ENCODE data around the gene TSPAN2. TPM values are rescaled to one million over a fixed set of nuclear protein-coding genes. Genes with fewer than 3 reads are reported as not detected.

TSPAN2 gene
- total and polyA plus RNA-seq, 2 donors (not counting 3 experiments of a cell fraction or from before 2014, with no cell fraction given) = 1.5 to 5.0 TPM

DNA sequence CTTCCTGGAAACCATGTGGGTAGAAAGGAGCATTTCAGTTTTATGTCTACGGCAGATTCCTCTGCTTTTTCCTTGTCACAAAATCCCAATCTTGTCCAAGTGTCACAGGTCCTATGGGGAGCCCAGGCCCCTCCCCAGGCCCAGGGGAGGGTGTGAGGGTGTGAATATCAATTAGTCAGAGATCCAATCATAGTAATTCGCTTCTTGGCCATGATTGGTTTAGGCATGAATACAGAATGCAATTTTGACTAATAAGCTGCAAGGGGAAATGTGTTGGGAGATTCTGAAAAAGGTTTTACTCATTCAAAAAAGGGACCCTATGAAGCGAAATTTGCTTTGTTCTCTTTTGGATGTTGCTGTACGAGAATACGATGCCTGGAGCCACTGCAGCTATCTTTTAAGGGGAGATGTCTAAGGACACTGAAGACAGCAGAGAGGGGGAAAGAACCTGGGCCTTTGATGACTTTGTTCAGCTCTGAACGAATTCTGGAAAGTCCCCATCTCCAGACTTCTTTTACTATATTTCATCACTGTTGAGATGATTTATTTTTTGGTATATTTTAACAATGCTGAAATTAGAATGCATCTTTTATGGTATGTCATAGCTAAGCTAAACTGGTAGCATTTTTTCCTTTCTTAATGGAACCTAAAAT is 18.2 kb downstream of the TSPAN2 start:
- dilution Hi-C loops (cut with MboI; ENCODE audit: extremely low pct_ligation_motif_present, low sequenced_read_pairs) = no loop called here

DNA sequence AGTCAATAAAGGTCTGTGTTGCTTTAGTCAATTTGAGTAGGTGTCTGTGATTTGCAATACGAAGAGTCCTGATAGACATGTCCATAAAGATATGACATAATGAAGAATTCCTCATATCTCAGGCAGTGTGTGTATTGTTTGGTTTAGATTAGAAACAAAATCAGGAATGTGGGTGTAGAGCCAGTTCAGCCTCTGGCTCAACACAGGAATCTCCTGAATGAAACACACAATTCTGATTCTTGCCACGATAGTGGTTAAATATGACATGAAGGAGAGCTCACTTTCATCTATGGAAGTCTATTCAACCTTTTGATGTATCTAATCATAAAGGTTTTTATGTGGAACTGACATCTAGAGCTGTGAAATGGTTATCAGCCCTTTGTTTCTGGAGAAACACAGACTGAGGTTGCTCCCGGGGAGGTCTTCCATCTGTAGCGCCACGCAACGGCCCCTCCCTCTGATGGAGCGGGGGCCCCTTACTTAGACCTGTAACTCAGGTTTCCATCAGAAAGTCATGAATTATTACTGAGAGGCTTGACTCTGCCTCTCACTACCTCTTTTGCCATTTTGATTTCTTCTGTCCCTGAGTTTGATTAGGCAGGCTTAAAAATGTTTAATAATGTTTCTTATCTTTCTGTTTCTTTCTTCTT is 19.5 kb downstream of the TSPAN2 start:
- H3K9me3 ChIP-seq (replicated peaks; ENCODE audit: control insufficient read depth, insufficient read depth, low read length) = no peaks in the 10 kb centered on the region
- BruUV-seq (replicated peaks) = no TSS peak
- no peak overlapping the region for H2AFZ ChIP-seq (ENCODE audit: low read depth, low read length)
- no peaks in the 10 kb centered on the region for H3K4me1 ChIP-seq (ENCODE audit: control insufficient read depth, extremely low read depth, insufficient read depth, low read length)
- DNase-seq (ENCODE audit: low read depth, low spot score) = no peak
- ChIA-PET POLR2A (no interaction called here), CTCF (no interaction called here)
- H3K79me2 ChIP-seq (ENCODE audit: control insufficient read depth, insufficient read depth, low read length) = no peaks in the 10 kb centered on the region
- FAIRE-seq = no peak
- no peak overlapping the region for H3K4me2 ChIP-seq (ENCODE audit: insufficient read depth, low read length)
- no peaks in the 10 kb centered on the region for H4K20me1 ChIP-seq (replicated peaks; ENCODE audit: control insufficient read depth, extremely low read depth, insufficient read depth, low read length)
- no peaks in the 10 kb centered on the region for H3K9me1 ChIP-seq (replicated peaks; ENCODE audit: control insufficient read depth, extremely low read depth, insufficient read depth, low read length)
- H3K4me3 ChIP-seq (replicated peaks in 1 of 3; ENCODE audit: insufficient read depth in 1 of 3, low read depth in 1 of 3, low read length in 3 of 3) = no peak overlapping the region
- H3K27ac ChIP-seq (ENCODE audit: insufficient read depth, low read depth, low read length) = no peak overlapping the region
- H3K27me3 ChIP-seq (ENCODE audit: control insufficient read depth in 2 of 2, insufficient read depth in 2 of 2, low read length in 2 of 2) = peaks cover 0 to 1% of the 10 kb centered on the region in 2 experiments
- H3K9ac ChIP-seq (replicated peaks; ENCODE audit: extremely low read depth, insufficient read depth, low read length) = no peak overlapping the region
- intact Hi-C loops (cut with micrococcal nuclease) (loop anchor here (10.0 kb wide), 2 partner anchors 315 to 395 kb away; partner anchors contain the start of genes CSDE1 and DENND2C), dilution Hi-C loops (cut with MboI; ENCODE audit: extremely low pct_ligation_motif_present, low sequenced_read_pairs) (no loop called here)
- TF ChIP-seq POLR2A (IDR thresholded peaks at IDR 0.05; ENCODE audit: low read depth, low read length) (no peak), GATA2 (IDR thresholded peaks at IDR 0.05; ENCODE audit: insufficient read depth, insufficient read length, low read depth, low read length) (no peak), JUN (IDR thresholded peaks at IDR 0.05; ENCODE audit: borderline replicate concordance, insufficient read depth, insufficient read length, low read depth) (no peak), EZH2 (IDR thresholded peaks at IDR 0.05; ENCODE audit: borderline replicate concordance, low read depth, low read length, severe bottlenecking) (no peak), POLR2AphosphoS5 (IDR thresholded peaks at IDR 0.05; ENCODE audit: insufficient read depth, low read depth, low read length) (no peak), MYC (IDR thresholded peaks at IDR 0.05; ENCODE audit: low read depth, low read length) (no peak), FOS (IDR thresholded peaks at IDR 0.05; ENCODE audit: borderline replicate concordance, insufficient read depth, low read length) (no peak)
- TF ChIP-seq, protein P1, sequence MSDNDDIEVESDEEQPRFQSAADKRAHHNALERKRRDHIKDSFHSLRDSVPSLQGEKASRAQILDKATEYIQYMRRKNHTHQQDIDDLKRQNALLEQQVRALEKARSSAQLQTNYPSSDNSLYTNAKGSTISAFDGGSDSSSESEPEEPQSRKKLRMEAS (IDR thresholded peaks at IDR 0.05; ENCODE audit: insufficient read depth, insufficient read length) = no peak
- TF ChIP-seq, protein P2, sequence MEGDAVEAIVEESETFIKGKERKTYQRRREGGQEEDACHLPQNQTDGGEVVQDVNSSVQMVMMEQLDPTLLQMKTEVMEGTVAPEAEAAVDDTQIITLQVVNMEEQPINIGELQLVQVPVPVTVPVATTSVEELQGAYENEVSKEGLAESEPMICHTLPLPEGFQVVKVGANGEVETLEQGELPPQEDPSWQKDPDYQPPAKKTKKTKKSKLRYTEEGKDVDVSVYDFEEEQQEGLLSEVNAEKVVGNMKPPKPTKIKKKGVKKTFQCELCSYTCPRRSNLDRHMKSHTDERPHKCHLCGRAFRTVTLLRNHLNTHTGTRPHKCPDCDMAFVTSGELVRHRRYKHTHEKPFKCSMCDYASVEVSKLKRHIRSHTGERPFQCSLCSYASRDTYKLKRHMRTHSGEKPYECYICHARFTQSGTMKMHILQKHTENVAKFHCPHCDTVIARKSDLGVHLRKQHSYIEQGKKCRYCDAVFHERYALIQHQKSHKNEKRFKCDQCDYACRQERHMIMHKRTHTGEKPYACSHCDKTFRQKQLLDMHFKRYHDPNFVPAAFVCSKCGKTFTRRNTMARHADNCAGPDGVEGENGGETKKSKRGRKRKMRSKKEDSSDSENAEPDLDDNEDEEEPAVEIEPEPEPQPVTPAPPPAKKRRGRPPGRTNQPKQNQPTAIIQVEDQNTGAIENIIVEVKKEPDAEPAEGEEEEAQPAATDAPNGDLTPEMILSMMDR (IDR thresholded peaks at IDR 0.05; ENCODE audit: extremely low read depth in 1 of 2, insufficient read depth in 1 of 2, low read depth in 1 of 2, low read length in 2 of 2) = no peak
- H3K36me3 ChIP-seq (ENCODE audit: control insufficient read depth in 2 of 2, extremely low read depth in 1 of 2, insufficient read depth in 2 of 2, low read length in 2 of 2) = no peaks in the 10 kb centered on the region

More for the DNA sequence above, 18.2 kb downstream of the TSPAN2 start:
- Histone ChIP-seq H3K36me3 (ENCODE audit: control insufficient read depth in 2 of 2, extremely low read depth in 1 of 2, insufficient read depth in 2 of 2, low read length in 2 of 2) (no peaks in the 10 kb centered on the region), H3K9me1 (replicated peaks; ENCODE audit: control insufficient read depth, extremely low read depth, insufficient read depth, low read length) (no peaks in the 10 kb centered on the region), H3K9ac (replicated peaks; ENCODE audit: extremely low read depth, insufficient read depth, low read length) (no peak overlapping the region), H3K9me3 (replicated peaks; ENCODE audit: control insufficient read depth, insufficient read depth, low read length) (no peaks in the 10 kb centered on the region), H3K4me2 (ENCODE audit: insufficient read depth, low read length) (no peak overlapping the region), H3K4me3 (replicated peaks in 1 of 3; ENCODE audit: insufficient read depth in 1 of 3, low read depth in 1 of 3, low read length in 3 of 3) (no peak overlapping the region), H3K27me3 (ENCODE audit: control insufficient read depth in 2 of 2, insufficient read depth in 2 of 2, low read length in 2 of 2) (peaks cover 3 to 5% of the 10 kb centered on the region in 2 experiments), H3K4me1 (ENCODE audit: control insufficient read depth, extremely low read depth, insufficient read depth, low read length) (no peaks in the 10 kb centered on the region), H4K20me1 (replicated peaks; ENCODE audit: control insufficient read depth, extremely low read depth, insufficient read depth, low read length) (no peaks in the 10 kb centered on the region), H3K79me2 (ENCODE audit: control insufficient read depth, insufficient read depth, low read length) (no peaks in the 10 kb centered on the region), H2AFZ (ENCODE audit: low read depth, low read length) (no peak overlapping the region), H3K27ac (ENCODE audit: insufficient read depth, low read depth, low read length) (no peak overlapping the region)
- ChIA-PET CTCF (interaction anchor here (1.1 to 2.3 kb wide), 2 partner anchors 14 to 18 kb away, joined by 3 to 12 read pairs; no protein-coding TSS in a partner anchor), POLR2A (no interaction called here)
- intact Hi-C loops (cut with micrococcal nuclease) = no loop called here
- DNase-seq (ENCODE audit: low read depth, low spot score) (no peak), FAIRE-seq (no peak)
- no TSS peak for BruUV-seq (replicated peaks)
- no peak for TF ChIP-seq POLR2AphosphoS5 (IDR thresholded peaks at IDR 0.05; ENCODE audit: insufficient read depth, low read depth, low read length)

All from endothelial cell of umbilical vein (primary cell).